ENCODE data around the gene SERPINB3. TPM values are rescaled to one million over a fixed set of nuclear protein-coding genes. Genes with fewer than 3 reads are reported as not detected.
"Not testable (repeated sequence)": the region's sequence is repeated elsewhere in the genome, so short reads cannot be mapped to it uniquely, and the experiment has no call there.

SERPINB3 gene
- total RNA-seq, 4 donors from 2014 or later: 0.35 to 70.3 (median 2.1) TPM

DNA sequence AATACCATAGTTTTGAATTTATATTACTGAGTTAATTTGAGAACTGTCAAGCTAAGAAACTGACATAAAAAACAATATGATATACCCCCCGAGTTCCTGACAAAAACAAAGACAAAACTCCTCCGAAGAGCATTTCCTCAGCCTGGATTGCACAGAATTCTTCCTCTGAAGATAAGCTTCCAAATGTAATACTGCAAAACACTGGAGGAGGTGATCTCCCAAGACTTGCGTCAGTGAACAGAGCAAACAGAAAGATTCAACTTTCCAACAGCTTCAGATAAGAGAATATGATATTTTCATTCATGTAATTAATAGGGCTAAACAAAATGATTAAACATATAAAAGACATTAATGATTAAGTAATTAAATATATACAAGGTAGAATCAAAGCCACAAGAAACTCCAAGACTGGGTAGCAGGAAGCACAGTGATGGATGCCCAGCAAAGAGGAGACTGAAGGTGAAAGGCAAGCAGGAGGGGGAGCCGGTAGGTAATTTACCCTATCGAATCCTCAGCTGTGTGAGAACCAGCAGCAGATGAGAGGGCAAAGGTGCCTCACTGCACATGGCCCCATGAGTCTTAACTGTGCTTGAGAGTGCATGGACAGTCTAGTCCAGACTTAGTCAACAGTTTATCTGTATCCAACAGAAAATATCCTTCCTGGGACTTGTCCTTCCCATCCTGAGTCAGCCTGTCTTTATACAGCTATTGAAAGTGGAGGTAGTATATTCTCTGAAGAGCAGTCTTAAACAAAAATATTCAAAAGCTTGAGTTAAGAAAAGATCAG lies 18.3 kb upstream of the SERPINB3 start:
- Histone ChIP-seq H3K4me1 (no peaks in the 10 kb centered on the region), H3K27ac (no peak overlapping the region), H3K4me3 (no peak overlapping the region), H3K36me3 (no peaks in the 10 kb centered on the region), H3K9me3 (no peaks in the 10 kb centered on the region), H3K27me3 (no peaks in the 10 kb centered on the region)
- WGBS, 2 donors (ENCODE audit: low coverage in 1 of 2): 67 to 83% methylated on average over 5 of the region's 5 CpGs
- TF ChIP-seq, protein P1, sequence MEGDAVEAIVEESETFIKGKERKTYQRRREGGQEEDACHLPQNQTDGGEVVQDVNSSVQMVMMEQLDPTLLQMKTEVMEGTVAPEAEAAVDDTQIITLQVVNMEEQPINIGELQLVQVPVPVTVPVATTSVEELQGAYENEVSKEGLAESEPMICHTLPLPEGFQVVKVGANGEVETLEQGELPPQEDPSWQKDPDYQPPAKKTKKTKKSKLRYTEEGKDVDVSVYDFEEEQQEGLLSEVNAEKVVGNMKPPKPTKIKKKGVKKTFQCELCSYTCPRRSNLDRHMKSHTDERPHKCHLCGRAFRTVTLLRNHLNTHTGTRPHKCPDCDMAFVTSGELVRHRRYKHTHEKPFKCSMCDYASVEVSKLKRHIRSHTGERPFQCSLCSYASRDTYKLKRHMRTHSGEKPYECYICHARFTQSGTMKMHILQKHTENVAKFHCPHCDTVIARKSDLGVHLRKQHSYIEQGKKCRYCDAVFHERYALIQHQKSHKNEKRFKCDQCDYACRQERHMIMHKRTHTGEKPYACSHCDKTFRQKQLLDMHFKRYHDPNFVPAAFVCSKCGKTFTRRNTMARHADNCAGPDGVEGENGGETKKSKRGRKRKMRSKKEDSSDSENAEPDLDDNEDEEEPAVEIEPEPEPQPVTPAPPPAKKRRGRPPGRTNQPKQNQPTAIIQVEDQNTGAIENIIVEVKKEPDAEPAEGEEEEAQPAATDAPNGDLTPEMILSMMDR (IDR thresholded peaks at IDR 0.05): no peak
- TF ChIP-seq POLR2A (IDR thresholded peaks at IDR 0.05) (no peak), POLR2AphosphoS5 (IDR thresholded peaks at IDR 0.05) (no peak), EP300 (IDR thresholded peaks at IDR 0.05) (no peak)
- ATAC-seq: no peak

DNA sequence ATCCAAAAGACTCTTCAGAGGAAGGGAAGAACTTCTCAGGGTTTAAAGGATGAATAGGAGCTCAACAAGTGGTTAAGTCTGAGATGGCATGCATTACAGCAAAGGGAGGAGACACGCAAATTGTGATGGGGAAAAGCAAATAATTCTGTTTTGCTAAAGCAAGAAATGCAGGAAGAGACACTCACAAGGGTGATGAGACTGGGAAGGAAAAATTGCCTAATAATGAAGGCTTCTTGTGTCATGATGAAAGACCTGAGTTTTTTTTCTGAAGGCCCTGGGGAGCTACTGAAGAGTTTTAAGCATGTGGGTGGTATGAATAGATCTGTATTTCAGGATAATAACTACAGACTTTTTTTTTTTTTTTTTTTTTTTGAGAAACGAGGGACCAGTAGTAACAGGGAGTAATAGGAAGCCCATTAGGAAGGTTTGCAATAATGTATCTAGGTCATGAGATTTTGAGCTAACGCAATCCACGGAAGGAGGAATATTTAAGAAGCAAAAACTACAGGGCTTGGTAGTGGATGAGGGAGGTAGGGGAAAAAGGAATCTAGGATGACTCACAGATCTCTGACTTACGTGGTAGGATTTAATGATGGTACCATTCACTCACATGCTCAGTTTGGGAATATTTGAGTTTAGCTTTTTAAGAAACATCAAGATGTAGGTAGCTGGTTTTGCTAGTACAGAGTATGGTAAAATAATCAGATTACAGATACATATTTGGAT lies 16.0 kb upstream of the SERPINB3 start:
- H3K27ac ChIP-seq: no peak overlapping the region
- H3K27me3 ChIP-seq: no peaks in the 10 kb centered on the region
- WGBS, 2 donors (ENCODE audit: low coverage in 1 of 2): 65 to 67% methylated on average over 5 of the region's 5 CpGs
- H3K9me3 ChIP-seq: no peaks in the 10 kb centered on the region
- no peak for ATAC-seq
- H3K36me3 ChIP-seq: no peaks in the 10 kb centered on the region
- no peaks in the 10 kb centered on the region for H3K4me1 ChIP-seq
- no peak overlapping the region for H3K4me3 ChIP-seq
- no peak for TF ChIP-seq EP300 (IDR thresholded peaks at IDR 0.05)
- TF ChIP-seq, protein P1 (IDR thresholded peaks at IDR 0.05): no peak
- no peak for TF ChIP-seq POLR2A (IDR thresholded peaks at IDR 0.05)
- TF ChIP-seq POLR2AphosphoS5 (IDR thresholded peaks at IDR 0.05): no peak

DNA sequence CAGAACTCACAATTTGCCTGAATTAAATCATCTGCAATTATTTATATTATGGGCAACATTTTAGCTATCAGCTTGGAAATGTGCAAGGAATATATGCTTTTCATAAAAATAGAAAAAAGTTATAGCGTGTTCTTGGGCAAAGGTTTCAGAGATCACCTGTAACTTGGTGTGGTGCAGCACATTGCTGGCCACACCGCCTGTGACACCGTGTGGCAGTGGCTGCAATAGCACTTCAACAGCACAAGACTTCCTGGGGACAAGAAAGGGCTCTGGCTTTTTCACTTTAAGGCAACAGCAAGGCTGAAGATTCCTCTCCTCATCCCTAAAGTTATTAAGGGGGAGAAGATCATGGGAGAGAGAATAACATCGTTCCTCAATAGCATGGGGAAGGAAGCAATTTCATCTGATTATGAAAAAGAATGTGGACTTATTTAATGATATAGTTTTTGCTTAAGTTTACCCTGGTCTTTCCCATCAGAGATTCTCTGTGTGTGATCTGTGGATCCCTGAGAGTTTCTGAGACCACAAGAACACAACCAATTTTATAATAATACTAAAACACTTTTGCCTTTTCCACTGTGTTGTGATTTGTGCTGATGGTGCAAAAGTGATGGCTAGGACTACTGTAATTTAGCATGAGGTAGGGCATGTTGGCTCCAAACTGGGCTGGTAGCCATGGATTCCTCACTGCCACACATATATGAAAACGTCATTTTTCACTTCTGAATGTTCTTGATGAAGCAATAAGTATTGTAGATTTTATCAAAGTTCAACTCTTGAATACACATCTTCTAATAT lies 15.0 kb upstream of the SERPINB3 start:
- no peaks in the 10 kb centered on the region for H3K9me3 ChIP-seq

DNA sequence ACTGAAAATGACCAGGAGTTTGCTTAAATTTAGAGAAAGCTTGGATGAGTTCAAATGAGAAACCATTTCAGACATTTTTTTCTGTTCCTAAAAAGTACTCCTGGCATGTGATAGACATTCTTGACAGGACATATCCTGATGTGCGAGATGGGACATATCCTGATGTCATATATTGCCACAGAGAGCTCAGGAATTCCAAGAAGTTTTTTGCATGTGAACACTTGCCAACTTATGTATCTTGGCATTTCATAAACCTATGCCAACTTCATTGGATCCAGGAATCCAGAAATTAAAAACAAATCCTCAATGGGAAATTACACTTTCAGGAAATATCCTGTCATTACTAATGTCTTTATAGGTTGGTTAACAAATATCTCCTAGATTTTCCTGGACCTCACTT lies 2.9 kb upstream of the SERPINB3 start:
- H3K36me3 ChIP-seq: no peaks in the 10 kb centered on the region
- H3K4me1 ChIP-seq: no peaks in the 10 kb centered on the region
- no peak overlapping the region for H3K27ac ChIP-seq
- TF ChIP-seq POLR2A (IDR thresholded peaks at IDR 0.05): no peak
- TF ChIP-seq, protein P1 (IDR thresholded peaks at IDR 0.05): no peak
- no peak for TF ChIP-seq POLR2AphosphoS5 (IDR thresholded peaks at IDR 0.05)
- TF ChIP-seq EP300 (IDR thresholded peaks at IDR 0.05): no peak
- H3K27me3 ChIP-seq: no peaks in the 10 kb centered on the region
- WGBS, 2 donors (ENCODE audit: low coverage in 1 of 2): 80 to 83% methylated on average over 1 of the region's 1 CpG
- no peaks in the 10 kb centered on the region for H3K9me3 ChIP-seq
- H3K4me3 ChIP-seq: no peak overlapping the region
- no peak for ATAC-seq

More for the DNA sequence above, 15.0 kb upstream of the SERPINB3 start:
- Histone ChIP-seq H3K4me3 (no peak overlapping the region), H3K27ac (no peak overlapping the region), H3K27me3 (no peaks in the 10 kb centered on the region), H3K36me3 (no peaks in the 10 kb centered on the region), H3K4me1 (no peaks in the 10 kb centered on the region)
- TF ChIP-seq EP300 (IDR thresholded peaks at IDR 0.05) (no peak), POLR2A (IDR thresholded peaks at IDR 0.05) (no peak), POLR2AphosphoS5 (IDR thresholded peaks at IDR 0.05) (no peak)
- TF ChIP-seq, protein P1 (IDR thresholded peaks at IDR 0.05): no peak
- 30 to 40% methylated on average over 5 of the region's 5 CpGs for WGBS, 2 donors (ENCODE audit: low coverage in 1 of 2)
- ATAC-seq: no peak

DNA sequence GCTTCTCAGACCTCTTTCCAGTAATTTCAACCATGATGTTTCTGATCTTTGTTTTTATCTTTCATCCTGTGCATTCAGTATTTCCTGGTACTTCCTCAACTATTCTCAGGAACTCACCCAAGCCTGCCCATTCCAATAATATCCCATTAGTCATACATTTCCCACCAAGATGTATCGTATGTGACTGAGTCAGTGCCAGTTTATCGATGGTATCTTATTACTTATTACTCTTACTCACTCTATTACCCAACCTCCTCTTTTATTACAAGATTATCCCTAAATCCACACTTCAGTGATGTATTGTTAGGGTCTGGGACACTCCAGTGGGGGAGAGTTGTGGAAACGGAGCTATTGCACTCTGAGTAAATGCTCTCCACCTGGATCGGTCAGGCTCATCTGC lies 2.8 kb downstream of the SERPINB3 start:
- H3K36me3 ChIP-seq, H3K9me3 ChIP-seq, H3K27ac ChIP-seq, H3K27me3 ChIP-seq, H3K4me1 ChIP-seq, ATAC-seq, H3K4me3 ChIP-seq: not testable (repeated sequence)
- WGBS, 2 donors (ENCODE audit: low coverage in 1 of 2): 87% methylated on average over 3 to 4 of the region's 4 CpGs

DNA sequence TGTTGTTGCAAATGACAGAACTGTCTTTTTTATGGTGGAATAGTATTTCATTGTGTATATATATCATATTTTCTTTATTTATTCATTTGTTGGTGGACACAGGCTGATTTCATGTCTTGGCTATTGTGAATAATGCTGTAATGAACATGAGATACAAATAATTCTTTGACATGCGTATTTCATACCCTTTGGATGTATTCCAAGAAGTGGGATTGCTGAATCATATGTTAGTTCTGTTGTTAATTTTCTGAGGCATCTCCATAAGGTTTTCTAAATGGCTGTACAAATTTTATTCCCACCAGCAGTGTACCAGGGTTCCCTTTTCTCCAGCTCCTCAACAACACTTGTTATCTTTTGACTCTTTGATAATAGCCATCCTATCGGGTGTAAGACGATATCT lies 11.4 kb downstream of the SERPINB3 start:
- not testable (repeated sequence) for H3K27ac ChIP-seq, H3K9me3 ChIP-seq, H3K36me3 ChIP-seq, H3K4me3 ChIP-seq, ATAC-seq, H3K27me3 ChIP-seq, H3K4me1 ChIP-seq
- 70 to 77% methylated on average over 3 of the region's 3 CpGs for WGBS, 2 donors (ENCODE audit: low coverage in 1 of 2)
